Measurements from ENCODE around the gene STX4.

DNA sequence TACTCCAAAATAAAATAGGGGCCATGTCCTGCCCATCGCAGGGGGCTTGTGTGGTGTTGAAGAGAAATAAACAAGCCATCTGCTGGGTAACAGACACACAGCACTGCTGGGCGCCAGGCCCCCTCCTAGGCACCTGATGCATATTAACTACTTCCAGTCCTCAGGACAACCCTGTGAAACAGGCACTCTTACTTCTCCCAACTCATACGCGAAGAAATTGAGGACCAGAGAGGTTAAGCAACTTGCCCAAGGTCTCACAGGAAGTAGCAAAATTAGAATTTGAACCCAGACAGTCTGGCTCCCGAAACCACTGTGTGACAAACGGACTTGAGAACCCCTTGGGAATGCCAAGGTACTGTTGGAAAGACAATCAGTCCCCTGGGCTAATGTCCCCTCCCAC is 25.7 kb upstream of the STX4 start:
- TF ChIP-seq POLR2AphosphoS5 (IDR thresholded peaks at IDR 0.05; ENCODE audit: low read depth, low read length) (no peak), POLR2A (IDR thresholded peaks at IDR 0.05; ENCODE audit: low read depth, low read length) (no peak)
